ENCODE measurements around the gene RMDN2. TPM values are rescaled to one million over a fixed set of nuclear protein-coding genes. Genes with fewer than 3 reads are reported as not detected.

The RMDN2 gene, protein sequence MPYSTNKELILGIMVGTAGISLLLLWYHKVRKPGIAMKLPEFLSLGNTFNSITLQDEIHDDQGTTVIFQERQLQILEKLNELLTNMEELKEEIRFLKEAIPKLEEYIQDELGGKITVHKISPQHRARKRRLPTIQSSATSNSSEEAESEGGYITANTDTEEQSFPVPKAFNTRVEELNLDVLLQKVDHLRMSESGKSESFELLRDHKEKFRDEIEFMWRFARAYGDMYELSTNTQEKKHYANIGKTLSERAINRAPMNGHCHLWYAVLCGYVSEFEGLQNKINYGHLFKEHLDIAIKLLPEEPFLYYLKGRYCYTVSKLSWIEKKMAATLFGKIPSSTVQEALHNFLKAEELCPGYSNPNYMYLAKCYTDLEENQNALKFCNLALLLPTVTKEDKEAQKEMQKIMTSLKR
- 14.5 TPM for polyA plus RNA-seq (ENCODE audit: insufficient read length)
- long read RNA-seq, donor 1, partial matches to known transcripts, result 0 of 1 reads
- long read RNA-seq, donor 1, other reads (novel, unspliced or antisense), result 0 of 1 reads
- long read RNA-seq, donor 2, partial matches to known transcripts, result 0 of 1 reads
- long read RNA-seq, donor 2, other reads (novel, unspliced or antisense), result 0 of 1 reads
- long read RNA-seq, donor 3, result 0 reads
- long read RNA-seq, donor 4, result 0 reads
- long read RNA-seq, donor 5, partial matches to known transcripts, result 0 of 3 reads
- long read RNA-seq, donor 5, other reads (novel, unspliced or antisense), result 0 of 3 reads
- long read RNA-seq, donor 6, partial matches to known transcripts, result 36 of 36 reads
- long read RNA-seq, donor 6, other reads (novel, unspliced or antisense), result 0 of 36 reads
- long read RNA-seq, donor 7, partial matches to known transcripts, result 47 of 50 reads
- long read RNA-seq, donor 7, other reads (novel, unspliced or antisense), result 0 of 50 reads
- long read RNA-seq, donor 8, result 0 reads

DNA sequence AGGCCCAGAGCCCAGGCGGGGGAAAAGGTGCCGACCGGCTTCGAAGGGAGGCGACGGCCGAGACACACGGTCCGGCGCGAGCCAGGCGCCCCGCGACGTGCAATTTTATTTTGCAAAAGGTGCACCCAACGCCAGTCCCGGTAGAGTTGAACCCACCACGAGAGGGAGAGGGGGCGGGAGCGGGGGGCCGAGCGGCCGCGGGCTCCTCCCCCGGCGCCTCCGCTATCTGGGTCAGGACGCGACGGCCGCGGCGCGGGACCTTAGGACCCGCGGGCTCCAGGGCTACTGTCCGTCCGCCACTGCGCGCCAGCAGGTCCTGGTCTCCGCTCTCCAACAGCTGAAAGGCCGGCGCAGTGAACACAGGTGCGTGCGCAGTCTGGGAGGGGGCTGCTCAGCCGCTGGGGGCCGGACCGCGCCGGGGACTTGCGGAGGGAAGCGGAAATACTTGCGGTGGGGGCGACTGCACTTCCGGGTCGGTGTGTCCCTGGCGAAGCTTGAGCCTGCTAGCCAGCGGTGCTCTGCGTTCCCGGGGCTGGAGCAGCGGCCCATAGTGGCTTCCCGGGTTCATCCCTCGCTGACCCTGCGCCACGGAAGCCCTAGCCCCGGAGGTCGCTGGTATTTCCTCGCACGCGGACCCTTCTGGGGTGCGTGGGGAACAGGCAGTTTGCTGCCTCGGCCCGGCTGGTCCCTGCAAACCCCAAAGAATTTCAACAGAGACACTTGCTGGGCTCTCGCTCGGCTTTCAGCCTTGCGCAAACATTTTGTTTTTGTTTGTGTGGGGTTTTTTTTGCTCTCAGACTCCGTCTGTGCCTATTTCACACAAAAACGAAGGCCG is at the start of gene RMDN2:
Gene RMDN2, plus strand, starts transcription at position 225 of the 835 bp plus-strand sequence. CDS start 3,991 bp downstream, outside the sequence.
- DNase-seq, result peak; percentile 88

- no peak for DNase-seq
Observed at GRCh38 chr2:37875403-37875906, 49.6 kb upstream of the RMDN2 start.

GRCh38 chr2:37876227-37876626 is 48.9 kb upstream of the RMDN2 start:
- no peak for DNase-seq

GRCh38 chr2:37877457-37878315 is 47.4 kb upstream of the RMDN2 start:
- peak; percentile 79 for DNase-seq

DNA sequence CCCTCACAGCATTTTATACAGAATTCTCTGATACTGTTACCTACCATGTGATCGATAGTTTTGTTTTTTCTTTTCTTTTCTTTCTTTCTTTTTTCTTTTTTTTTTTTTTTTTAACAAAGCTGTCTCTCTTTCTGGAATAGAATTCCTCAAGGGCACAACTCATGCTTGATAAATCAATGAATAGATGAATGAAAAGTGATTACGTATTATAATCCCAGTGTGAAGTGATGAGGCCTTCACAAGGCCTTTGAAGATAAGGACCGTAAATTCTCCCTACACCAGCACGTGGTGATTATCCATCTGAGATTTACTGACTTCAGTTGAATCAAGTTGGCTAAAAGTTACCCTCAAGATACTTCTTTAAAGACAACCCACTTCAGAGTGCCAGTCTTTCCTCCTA is 46.6 kb upstream of the RMDN2 start:
- no peak for DNase-seq

DNA sequence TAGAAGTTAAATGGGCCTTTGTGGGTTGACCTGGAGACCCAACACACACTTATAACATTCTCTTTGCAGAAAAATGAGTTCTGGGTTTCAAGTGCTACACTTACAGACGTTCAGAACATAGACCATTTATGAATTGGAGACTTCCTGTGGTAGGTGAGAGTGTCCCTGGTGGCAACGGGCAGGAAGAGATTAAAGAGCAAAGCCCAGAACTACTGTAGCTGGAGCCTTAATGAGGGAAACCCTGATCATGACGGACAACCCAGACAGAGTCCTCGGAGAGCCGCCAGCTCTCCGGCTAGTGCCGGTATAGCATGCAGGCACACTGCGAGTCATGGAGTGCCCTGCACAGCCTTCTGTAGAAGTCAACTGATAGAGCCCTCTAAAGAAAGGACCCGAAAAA is 44.5 kb upstream of the RMDN2 start:
- no peak for DNase-seq

GRCh38 chr2:37881397-37881796 is 43.7 kb upstream of the RMDN2 start:
- DNase-seq, result no peak

DNA sequence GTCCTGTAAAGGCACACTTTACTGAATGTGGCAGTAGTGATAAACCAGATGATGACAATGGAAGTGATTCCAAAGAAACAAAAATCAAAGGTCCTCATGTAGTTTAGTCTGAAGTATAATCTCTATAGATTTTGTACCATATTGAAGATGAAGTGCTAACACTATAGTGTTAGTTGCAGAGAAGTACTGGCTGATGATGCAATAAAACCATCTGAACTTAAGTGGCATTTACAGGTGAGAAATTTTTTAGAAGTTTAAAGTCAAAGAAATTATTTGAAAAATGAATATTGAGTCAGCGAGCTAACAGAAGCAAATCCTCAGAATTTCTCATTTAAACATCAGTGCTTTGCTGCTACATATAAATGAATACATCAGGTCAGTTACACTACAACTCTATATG is 43.1 kb upstream of the RMDN2 start:
- DNase-seq, result no peak

GRCh38 chr2:37883518-37883917 is 41.6 kb upstream of the RMDN2 start:
- no peak for DNase-seq

DNA sequence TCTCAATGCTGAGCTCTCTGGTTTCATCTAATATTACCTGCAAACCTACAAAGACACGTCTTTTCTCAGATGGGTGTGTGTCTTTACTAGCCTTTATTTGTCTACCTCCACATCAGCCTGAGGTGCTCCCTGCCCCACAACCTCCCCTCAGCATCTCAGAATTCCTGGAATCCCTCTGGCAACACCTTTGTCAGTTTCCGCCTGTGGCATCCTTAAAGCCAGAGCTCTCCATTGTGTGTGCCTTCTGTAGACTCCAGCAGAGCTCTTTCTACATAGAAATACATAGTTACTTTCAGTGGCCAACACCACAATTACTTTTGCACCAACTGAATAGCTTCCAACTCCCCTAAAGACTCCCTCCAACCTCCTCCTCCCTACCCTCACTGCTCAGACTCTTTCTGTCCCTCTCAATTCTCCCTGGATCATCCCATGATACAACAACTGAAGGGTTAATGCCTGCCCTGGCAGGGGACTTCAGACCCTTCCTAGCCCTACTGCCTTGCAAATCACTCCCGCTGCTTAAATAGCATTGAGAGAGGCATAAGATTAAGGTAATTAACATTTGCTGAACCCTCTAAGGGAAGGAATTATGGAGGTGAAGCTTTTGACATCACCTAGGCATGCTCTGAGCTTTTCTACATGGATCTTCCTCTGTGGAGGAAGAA is 39.6 kb upstream of the RMDN2 start:
- DNase-seq, result no peak

GRCh38 chr2:37886745-37887144 is 38.3 kb upstream of the RMDN2 start:
- DNase-seq, result no peak

GRCh38 chr2:37887286-37887685 is 37.8 kb upstream of the RMDN2 start:
- no peak for DNase-seq

DNA sequence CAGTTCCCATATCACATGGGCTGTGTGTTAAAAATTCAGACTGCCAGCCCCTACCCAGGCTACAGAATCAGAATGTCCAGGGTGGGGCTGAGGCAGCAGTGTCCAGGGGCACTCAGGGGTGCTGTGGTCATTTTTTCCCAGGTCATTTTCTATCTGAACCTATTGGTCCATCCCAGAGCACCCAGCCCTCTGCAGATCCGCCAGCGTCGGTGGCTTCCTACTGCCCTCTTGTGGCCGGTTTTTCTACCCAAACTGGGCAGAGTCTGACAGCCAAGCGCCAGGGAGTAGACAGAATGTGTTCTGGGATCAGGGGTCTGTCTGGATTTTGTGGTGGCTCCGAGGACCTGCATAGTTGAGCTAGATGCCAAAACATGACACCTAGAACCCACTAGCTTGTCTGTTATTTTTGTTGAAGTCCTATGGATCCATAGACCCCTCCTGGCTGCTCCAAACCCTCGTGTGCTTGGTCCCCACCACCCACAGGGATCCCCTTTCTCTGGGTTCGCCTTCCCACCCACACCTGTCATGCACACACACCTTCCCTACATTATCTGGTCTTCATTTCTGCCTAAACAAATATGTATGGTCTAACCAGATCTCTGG is 34.1 kb upstream of the RMDN2 start:
- peak; percentile 64 for DNase-seq

DNA sequence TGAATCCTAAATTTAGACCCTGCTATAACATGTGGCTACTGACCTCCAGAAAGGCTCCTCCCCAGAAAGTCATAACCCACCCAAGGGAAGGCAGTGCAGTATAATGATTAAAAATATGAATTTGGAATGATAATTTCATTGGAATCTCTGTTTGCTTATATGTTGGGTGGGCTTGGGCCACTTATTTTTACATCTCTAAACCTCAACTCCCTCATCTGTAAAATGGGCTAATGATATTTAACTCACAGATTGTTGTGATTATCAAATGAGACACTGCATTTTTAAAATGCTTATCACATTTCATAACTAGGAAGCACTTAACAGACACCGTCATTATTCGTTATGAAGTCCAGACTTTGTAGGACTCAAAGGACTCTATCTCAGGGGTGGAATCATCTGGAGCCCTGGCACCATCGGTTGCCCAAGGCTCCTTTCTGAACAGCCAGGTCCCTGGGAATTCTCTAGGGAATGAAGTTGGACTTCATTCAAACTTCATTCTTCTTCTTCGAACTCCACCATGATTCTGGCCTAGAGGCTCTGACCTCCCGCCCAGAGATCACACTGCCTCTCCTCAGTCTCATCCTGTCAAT is 33.1 kb upstream of the RMDN2 start:
- DNase-seq, result no peak

DNA sequence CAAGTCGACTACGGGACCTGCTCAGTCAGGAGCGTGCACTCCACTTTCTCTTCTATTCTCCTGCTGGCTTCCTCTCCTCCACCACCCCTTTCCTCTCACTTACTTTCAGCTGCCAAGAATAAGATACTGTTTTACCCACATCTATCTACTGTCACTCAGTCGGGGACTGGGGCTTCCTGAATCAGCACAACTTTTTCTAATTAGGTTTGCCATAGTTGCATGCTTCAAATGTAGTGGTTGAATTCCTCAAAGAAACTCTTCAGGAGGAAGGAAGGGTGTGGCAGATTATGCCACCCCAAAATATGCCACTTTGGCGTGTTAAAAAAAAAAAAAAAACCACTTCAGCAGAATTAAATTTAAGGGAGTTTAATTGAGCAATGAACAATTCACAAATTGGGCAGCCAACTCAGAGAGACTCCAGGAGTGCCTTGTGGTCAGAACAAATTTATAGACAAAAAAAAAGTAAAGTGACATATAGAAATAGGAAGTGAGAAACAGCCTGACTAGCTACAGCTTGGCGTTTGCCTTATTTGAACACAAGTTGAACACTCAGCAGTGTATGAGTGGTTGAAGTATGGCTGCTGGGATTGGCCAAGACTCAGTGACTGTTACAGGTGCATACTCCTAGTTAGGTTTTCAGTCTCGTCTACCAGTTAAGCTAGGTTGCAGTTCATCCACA is 32.5 kb upstream of the RMDN2 start:
- DNase-seq, result no peak

DNA sequence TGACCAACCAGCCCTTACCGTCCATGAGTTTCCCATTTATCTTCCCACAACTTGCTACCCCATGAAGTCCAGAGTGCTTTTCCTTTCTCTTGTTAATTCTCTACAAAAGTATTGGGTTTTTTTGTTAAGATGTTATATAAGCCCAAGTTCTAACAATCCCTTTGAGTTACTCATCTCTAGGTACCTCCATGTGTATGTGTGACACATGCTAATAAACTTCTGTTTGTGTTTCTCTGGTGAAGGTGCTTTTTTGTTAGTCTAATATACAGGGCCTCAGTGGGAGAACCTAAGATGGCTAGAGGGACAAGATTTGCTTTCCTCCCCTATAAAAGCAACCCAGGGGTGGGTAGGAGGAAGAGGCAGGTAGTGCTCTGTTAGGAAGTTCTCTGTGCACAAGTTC is 31.8 kb upstream of the RMDN2 start:
- no peak for DNase-seq

DNA sequence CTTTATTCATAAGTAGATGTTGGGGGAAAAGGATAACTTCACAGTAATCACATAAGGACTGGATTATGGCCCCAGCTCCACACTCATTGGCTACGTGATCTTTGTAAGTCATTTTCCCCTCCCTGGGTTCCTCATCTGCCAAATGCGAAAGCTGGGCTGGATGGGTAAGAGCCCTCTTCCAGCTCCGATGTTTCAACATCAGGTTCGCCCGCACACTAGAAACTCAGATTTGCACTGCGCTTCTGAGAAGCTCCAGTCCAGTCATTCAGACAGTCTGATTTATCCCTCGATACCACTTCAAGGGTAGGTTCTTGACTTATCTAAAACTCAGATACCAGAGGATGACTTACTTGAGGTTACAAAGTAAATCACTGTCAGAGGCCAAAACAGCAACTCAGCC is 31.0 kb upstream of the RMDN2 start:
- DNase-seq, result no peak

- DNase-seq, result no peak
Observed at GRCh38 chr2:37894601-37895000, 30.5 kb upstream of the RMDN2 start.

DNA sequence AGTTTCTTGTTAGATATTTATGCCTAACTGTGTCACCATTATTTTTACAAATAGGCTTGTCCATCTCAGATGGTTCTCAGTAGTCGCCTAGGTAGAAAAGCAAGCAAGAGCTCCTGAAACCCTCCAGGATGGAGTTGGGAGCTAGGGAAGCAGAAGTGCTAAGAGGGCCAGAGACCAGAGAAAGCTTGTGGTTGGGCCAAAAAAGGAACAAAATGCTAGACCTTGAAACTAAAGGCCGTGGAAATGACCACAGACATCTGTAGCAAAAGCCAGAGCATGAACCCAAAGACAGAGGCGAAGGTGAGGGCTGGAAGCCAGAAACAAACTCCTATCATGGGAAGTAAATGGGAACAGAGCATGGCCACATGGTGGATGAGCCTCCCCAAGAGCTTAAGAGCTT is 29.9 kb upstream of the RMDN2 start:
- no peak for DNase-seq

All from left kidney (tissue), 8 donors.